ENCODE measurements around the gene CDKN1C. TPM values are rescaled to one million over a fixed set of nuclear protein-coding genes. Genes with fewer than 3 reads are reported as not detected.
A peak's percentile ranks its signal among the peaks of the same experiment; 100 is the strongest.

Gene CDKN1C
- total RNA-seq, 1 experiment from 2014 or later: 12.9 TPM

- Histone ChIP-seq H3K9me3 (ENCODE audit: low read length) (no peaks in the 10 kb centered on the region), H3K79me2 (ENCODE audit: low read length) (no peaks in the 10 kb centered on the region), H3K27ac (ENCODE audit: low read length) (no peak overlapping the region), H3K9me2 (replicated peaks; ENCODE audit: low read length) (no peaks in the 10 kb centered on the region), H3F3A (ENCODE audit: low read length, unreplicated experiment) (no peaks in the 10 kb centered on the region), H3K27me3 (ENCODE audit: low read length) (no peaks in the 10 kb centered on the region), H4K20me1 (ENCODE audit: low read length) (no peaks in the 10 kb centered on the region), H3K4me1 (ENCODE audit: insufficient read depth, low read length) (peaks cover 45% of the 10 kb centered on the region), H3K4me3 (ENCODE audit: low read length) (no peak overlapping the region; the same call in 1 of the 2 replicates), H3K36me3 (ENCODE audit: low read depth, low read length) (no peaks in the 10 kb centered on the region), H3K4me2 (ENCODE audit: low read length) (peak overlapping the region; percentile 93), H3K9ac (ENCODE audit: low read length) (no peak overlapping the region), H2AFZ (ENCODE audit: low read length) (no peak overlapping the region)
- DNase-seq (no peak), ATAC-seq (no peak)
- ChIA-PET CTCF (no interaction called here), POLR2A (ENCODE audit: unreplicated experiment) (no interaction called here)
- intact Hi-C loops (cut with micrococcal nuclease): no loop called here
- TF ChIP-seq EZH2 (IDR thresholded peaks at IDR 0.05; ENCODE audit: low read length, unreplicated experiment) (no peak), EZH2phosphoT487 (IDR thresholded peaks at IDR 0.05; ENCODE audit: borderline replicate concordance, low read length) (no peak), CTCF (conservative IDR thresholded peaks at IDR 0.05; ENCODE audit: low read depth, low read length) (no peak)
- BruUV-seq (replicated peaks): TSS peak; percentile 49
Measured at GRCh38 chr11:2901196-2901796, 15.7 kb upstream of the CDKN1C start.

- no peaks in the 10 kb centered on the region for H3K36me3 ChIP-seq (ENCODE audit: low read depth, low read length)
- ChIA-PET POLR2A (ENCODE audit: unreplicated experiment) (no interaction called here), CTCF (no interaction called here)
- intact Hi-C loops (cut with micrococcal nuclease): no loop called here
- H3K27me3 ChIP-seq (ENCODE audit: low read length): no peaks in the 10 kb centered on the region
- no peak overlapping the region for H3K4me2 ChIP-seq (ENCODE audit: low read length)
- no peak overlapping the region for H2AFZ ChIP-seq (ENCODE audit: low read length)
- TF ChIP-seq EZH2phosphoT487 (IDR thresholded peaks at IDR 0.05; ENCODE audit: borderline replicate concordance, low read length) (no peak), CTCF (conservative IDR thresholded peaks at IDR 0.05; ENCODE audit: low read depth, low read length) (no peak)
- no peaks in the 10 kb centered on the region for H4K20me1 ChIP-seq (ENCODE audit: low read length)
- DNase-seq (no peak), ATAC-seq (no peak)
- no peaks in the 10 kb centered on the region for H3F3A ChIP-seq (ENCODE audit: low read length, unreplicated experiment)
- no peak overlapping the region for H3K9ac ChIP-seq (ENCODE audit: low read length)
- peaks cover 39% of the 10 kb centered on the region for H3K4me1 ChIP-seq (ENCODE audit: insufficient read depth, low read length)
- no peaks in the 10 kb centered on the region for H3K9me2 ChIP-seq (replicated peaks; ENCODE audit: low read length)
- no peak overlapping the region for H3K4me3 ChIP-seq (ENCODE audit: low read length)
- BruUV-seq (replicated peaks): no TSS peak
- no peak overlapping the region for H3K27ac ChIP-seq (ENCODE audit: low read length)
- H3K9me3 ChIP-seq (ENCODE audit: low read length): no peaks in the 10 kb centered on the region
- no peaks in the 10 kb centered on the region for H3K79me2 ChIP-seq (ENCODE audit: low read length)
Measured at GRCh38 chr11:2899080-2899783, 13.7 kb upstream of the CDKN1C start.
